OCI-M1 (cell line): Measurements from ENCODE around the gene TSHZ2.
"Not testable (repeated sequence)": the region's sequence is repeated elsewhere in the genome, so short reads cannot be mapped to it uniquely, and the experiment has no call there.

Experiments
- DNase-seq: peaks from one replicate; lab custom pipeline; 2025; lab: John Stamatoyannopoulos, UW

Gene TSHZ2

DNA sequence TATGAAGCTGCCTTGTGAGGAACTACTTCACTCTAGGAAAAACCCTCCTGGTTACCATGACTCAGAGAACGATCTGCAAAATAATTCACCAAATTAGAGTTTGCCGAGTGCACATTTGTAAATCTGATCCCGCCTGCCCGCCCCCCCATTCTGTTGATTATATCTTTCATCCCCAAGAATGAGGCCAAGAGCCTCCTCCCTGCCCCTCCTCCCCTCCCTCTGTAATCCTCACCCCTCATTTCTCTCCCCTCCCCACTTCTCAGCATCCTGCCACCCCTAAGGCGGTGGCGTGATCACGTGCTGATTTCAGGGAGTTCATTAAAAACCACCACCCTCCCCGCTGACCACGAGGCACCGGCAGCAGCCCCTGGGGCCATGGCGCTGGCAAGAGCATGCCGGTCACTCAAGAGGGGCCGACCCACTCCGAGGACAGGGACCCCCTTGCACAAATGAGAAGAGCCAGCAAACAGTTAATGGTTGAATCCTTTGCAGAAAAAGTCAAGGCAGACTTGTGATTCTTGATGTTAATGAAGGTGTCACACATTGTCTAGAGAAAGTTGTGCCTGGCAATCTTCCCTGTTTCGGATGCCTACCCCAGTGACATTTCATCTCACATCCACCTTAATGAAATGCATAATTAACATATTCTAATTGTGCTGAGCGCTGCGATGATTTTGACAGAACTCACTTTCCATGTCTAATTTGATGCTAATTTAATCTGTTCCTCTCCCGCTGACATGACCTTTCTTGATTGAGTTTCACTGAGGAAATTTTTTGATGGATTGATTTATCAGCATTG is 373.6 kb downstream of the TSHZ2 start:
- no peak for DNase-seq

DNA sequence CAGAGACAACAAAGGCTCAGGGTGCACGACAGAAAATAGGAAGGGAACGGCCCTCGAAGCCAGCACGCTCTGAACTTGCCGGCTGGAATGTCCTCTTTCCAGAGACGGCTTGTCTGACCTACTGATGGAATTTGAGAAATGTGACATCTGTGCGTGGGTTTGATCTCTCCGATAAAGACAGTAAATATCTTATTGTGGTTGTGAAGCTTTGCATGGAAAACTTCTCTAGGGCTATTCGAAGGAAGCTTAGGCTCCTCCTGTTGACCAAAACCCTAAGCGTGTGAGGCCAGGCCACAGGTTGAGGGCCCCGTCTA is 374.1 kb downstream of the TSHZ2 start:
- DNase-seq = no peak

DNA sequence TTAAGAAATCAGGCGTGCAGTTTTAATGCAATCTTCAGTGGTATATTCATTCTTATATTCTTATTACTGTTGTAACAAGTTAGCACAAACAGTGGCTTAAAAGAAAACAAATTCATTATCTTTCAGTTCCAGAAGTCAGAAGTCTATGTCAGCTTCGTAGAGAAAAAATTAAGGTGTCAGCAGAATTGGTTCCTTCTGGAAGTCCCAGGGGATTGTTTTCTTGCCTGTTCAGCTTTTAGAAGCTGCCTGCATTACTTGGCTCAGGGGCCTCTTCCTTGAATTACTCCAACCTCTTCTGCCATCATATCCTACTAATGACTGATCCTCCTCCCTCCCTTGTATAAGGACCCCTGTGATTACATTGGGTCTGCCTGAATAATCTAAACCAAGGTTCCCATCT is 377.6 kb downstream of the TSHZ2 start:
- no peak for DNase-seq

DNA sequence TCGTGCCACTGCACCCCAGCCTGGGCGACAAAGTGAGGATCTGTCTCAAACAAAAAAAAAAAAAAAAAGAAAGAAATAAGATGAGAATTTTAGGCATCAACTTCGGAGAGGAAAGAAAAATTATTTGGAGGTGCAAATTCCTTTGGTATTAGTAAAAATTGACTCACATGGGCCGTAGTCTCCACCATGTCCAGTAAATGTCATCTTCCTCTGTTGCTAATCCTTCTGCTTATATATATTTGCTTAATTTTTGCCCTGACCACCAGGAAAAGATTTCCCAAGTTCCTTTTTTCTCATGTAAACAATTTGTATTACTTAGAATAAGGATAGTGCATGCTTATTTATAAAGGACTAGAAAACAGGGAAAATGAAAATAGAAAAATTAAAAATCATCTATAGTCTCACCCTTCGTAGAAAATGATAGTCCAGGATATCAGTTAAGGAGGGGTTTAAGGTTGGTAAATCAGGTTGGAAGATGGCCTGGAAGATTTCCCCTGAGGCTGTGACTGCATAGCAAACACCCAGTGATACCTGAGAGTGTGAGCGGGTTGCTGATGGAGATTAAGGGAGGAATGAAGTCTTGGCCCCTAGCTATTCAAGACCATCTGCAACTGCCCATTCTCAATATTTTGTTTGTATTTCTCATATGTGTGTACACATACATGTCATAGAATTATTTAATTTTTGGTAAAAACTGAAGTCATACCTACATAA is 380.7 kb downstream of the TSHZ2 start:
- no peak for DNase-seq

DNA sequence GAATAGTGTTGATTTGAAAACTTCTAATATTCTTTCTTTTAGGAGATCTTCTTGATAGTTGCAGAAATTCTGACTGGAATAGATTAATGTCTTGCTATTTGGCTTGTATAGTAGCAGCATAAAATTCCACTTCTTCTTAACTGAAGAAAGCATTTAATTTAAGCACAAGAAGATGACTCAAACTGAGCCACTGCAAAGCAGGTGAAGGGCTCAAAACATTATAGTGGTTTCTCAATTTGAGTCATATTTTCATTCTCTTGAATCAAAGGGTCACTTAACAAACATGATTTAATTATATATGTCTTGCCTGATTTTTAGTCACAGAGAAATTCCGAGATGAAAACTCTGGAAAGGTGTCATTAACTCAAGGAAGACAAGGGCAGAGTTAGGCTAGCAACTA is 382.2 kb downstream of the TSHZ2 start:
- no peak for DNase-seq

DNA sequence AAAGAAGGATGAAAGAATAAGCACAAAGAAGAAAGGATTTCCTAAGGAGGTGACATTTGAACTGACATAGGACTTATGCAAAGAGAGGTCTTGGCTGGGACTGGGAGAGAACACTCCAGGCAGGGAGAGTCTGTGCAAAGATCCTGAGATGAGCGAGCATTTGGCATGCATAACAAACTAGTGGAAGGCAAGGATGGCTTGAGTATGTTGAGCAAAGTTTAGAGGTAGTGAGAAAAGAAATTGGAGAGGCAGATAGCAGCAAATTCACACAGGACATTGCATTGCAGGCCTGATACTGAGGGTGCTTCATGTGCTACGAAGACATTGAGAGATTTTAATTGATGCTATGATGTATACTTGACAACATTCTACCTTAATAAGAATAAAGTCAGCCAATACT is 383.6 kb downstream of the TSHZ2 start:
- no peak for DNase-seq

DNA sequence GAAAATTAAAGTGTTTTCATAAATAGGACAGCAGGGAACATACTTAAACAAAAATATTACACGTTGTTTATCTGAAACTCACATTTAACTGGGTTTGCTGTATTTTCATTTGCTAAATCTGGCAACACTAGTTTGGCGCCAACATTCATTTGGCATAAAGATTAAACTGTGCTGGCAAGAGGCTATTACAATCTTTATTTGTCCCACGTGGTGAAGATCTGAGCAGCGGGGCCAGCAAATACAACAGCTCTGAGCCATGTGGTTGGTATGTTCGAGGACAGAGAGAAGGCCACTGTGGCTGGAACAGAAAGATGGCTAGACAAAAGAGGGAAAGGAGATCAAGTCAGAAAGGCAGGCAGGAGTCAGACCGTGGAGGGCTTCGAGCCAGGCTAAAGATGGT is 387.3 kb downstream of the TSHZ2 start:
- no peak for DNase-seq

DNA sequence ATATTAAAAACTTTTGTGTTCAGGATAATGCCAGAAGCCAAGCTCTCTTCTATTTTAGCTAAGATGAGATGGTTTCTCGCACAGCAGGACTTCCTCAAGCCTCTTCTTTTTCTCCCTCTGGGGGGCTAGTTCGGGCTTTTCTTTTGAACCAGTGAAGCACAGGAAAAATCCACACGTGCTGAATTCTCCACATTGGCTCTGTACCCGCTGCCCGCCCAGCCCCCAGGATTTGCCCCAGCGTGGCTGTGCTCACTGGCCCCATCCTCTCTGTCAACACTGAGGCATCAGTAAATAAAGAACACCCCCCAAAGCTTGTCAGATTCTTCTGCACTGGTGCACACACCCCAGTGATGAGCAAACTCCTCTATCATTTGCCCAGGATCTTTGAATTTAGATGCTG is 388.7 kb downstream of the TSHZ2 start:
- no peak for DNase-seq

DNA sequence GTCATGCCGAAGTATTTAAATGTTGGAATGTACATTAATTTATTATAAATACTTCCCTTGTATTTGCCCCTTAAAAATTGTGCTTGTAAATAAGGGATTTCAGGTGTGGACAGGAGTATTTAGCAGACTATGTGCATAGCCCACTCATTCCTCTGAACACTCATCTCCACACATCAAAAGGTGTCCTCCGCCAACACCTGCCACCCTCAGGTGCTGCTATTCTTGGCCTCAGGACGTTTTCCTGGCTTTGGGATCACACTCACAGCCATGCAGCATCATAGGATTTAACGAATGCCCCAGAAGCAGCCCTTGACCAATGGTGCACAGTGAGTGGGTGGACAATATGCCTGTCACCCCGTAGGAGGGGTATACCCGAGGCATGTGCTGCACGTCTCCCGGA is 390.6 kb downstream of the TSHZ2 start:
- DNase-seq = no peak

DNA sequence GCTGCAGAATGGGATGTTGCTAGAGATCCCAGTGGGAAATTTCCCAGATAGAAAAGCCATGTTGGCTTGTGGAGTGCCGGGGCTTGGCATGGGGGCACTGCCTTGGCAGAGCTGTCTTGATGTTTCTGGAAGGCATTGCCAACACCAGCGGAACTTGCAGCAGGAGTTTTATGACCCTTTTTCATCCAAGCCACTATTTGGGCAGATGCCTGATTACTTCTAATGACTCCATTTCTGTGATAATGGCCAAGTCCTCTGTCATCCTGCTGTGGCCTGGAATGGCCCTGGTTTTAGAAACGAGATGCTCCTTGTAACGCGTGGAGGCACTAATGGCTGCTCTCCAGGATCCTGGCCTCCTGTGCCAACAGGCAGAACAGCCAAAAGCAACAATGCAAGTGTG is 392.5 kb downstream of the TSHZ2 start:
- DNase-seq = no peak

DNA sequence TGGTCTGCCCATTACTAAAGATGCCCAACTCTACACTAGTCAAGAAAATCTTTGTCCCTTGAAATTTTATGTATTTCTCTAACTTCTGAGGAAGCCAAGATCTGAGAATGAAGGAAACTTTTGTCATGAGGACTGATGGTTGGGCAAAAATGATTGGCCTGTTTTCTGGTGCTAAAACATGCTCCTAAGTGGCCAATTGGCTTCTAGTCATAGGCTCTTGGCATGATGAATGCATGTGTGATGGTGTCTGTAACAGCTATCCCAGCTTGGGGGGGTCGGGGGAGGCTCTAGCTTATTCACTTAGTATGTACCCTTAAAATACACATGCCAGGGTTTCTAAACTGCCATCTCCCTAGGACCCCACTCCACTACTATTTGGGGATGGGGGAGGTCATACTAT is 392.9 kb downstream of the TSHZ2 start:
- DNase-seq = no peak

DNA sequence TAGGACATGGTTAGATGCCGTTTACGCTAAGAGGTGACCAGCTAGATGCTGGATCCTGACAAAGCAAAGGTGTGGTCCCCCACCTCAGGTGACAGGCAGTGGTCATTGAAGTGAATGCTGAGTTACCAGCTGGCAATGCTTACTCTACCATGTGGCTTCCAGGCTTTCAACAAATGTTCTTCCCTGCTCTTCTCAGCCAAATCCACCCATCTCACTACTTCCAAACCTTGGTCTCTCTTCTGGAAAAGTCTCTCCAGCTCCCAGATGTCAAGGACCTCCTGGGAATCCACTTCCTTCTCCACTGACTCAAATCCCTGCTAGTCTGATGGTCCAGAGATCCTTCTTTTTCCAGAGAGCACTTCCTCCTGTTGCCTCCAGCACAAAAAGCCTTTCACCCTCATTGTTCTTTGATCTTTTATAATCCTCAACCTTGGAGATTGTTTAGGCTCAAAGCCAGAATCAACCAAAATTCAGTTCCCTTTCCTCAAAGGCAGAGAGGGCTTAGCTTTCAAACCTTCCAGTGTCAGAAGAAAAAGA is 393.4 kb downstream of the TSHZ2 start:
- no peak for DNase-seq

DNA sequence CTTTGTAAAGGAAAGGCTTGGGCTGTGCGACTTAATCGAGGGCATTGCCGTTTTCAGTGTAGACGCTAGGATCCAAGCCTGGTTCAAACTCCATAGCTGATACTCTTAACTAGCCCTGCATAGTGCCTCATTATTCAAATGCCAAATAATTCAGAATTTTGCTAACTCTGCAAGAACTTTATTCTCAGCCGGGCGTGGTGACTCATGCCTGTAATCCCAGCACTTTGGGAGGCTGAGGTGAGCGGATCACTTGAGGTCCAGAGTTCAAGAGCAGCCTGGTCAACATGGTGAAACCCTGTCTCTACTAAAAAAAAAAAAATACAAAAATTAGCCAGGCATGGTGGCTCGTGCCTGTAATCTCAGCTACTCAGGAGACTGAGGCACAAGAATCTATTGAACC is 394.8 kb downstream of the TSHZ2 start:
- not testable (repeated sequence) for DNase-seq

DNA sequence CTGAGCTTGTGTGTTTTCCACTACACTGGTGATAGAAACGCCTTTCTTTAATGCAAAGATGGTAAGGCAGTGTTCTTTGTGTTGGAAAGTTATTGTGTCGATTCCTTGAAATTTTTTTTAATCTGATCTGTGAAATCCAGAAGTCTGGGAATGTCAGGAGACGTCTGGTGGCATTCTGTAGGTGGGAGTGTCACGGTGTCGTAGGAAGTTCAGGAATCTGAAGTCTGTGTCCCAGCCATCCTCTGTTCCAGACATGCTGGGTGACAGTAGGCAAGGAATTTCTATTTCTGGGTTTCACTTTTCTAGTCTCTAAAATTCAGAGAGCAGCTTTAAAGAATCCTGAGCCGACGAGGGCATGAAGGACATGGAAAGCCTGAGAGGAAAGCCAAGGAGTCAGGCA is 397.7 kb downstream of the TSHZ2 start:
- no peak for DNase-seq

DNA sequence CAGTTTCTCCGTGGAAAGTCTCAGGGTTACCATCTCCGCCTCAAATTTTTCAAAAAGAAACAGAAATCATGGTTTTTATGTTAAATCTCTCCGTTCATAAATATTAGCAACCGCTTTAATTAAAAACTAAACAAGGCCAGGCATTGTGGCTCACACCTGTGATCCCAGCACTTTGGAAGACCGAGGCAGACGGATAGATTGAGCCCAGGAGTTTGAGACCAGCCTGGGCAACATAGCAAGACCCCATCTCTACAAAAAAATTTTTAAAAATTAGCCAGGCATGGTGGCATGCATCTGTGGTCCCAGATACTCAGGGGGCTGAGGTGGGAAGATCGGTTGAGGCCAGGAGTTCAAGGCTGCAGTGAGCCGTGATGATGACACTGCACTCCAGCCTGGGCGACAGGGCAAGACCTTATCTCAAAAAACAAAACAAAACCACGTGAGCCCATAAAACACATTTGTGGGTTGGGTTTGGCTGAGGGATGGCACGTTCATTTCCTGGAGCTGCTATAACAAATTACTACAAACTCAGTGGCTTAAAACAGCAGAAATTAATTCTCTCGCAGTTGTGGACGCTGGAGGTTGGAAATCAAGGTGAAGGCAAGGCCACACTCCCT is 398.3 kb downstream of the TSHZ2 start:
- peak; percentile 57 for DNase-seq

DNA sequence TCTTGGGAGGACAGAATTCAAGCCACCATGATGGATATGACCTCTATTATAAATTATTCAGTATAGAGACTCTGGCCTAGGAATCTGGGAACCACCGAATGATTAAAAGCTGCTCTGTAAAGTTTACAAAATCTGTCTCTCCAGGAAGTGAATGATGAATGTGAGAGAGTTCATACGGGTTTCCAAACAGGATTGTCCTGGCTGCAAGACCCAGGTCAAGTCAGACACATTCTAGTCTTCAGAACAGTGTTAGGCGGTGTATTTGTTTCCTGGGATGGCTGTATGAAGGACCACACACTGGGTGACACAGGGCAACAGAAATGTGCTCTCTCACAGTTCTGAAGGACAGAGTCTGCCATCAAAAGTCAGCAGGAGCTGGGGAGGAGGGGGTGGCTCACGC is 399.1 kb downstream of the TSHZ2 start:
- no peak for DNase-seq

DNA sequence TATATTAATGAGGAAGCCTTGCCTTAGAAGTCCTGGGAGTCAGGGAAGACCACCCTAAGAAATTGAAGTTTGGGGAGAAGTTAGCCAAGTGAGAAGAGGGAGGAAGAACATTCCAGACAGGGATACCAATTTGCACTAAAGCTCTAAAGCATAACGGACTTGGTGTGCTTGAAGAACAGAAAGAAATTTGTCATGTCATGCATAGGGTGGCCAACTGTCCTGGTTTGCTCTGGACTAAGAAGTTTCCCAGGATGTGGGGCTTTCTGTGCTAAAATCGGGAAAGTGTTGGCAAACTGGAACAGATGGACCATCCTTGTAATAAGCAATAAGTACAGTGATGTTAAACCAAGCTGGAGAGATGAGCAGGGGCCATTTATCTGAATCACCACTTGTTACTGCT is 403.9 kb downstream of the TSHZ2 start:
- DNase-seq = no peak

DNA sequence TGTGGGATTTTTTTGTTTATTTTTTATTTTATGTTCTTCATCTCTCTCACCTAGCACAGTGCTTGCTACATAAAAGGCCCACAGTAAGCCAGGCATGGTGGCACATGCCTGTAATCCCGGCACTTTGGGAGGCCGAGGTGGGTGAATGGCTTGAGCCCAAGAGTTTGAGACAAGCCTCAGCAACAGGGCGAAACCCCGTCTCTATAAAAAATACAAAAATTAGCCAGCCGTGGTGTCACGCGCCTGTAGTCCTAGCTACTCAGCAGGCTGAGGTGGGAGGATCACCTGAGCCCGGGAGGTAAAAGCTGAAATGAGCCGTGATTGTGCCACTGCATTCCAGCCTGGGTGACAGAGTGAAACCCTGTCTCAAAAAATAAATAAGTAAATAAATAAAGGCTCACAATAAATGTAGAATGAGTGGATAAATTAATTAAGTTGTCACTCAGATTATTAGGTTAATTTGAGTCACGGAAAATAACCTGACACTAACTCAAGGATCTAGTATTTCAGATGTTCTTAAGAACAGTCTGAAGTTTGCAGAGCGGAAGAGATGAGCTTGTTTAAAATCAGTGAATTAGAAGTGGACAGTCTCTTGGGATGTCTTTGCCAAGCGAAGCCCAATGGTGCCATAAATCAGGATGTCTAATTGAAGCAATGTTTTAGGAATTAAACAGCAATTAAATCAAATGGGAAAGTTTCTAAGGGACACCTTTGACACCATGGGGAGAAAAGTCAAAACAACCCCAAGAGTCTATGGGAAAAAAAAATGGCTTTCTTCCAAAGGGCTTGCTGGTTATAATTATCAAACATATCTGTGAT is 407.1 kb downstream of the TSHZ2 start:
- DNase-seq = no peak

DNA sequence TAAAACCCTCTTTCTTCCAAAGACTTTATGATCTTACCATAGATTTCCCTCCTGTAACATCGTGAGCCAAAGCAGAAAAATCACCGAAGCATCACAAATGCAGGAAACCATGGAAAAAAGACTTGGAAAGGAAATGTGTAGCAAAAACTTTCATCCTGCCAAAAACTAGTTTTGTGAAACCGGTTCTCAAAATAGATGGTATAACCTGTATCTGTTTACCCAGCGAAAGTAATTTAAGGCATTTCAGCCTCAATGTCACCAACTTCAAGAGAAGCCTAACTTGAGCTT is 407.6 kb downstream of the TSHZ2 start:
- DNase-seq = no peak

DNA sequence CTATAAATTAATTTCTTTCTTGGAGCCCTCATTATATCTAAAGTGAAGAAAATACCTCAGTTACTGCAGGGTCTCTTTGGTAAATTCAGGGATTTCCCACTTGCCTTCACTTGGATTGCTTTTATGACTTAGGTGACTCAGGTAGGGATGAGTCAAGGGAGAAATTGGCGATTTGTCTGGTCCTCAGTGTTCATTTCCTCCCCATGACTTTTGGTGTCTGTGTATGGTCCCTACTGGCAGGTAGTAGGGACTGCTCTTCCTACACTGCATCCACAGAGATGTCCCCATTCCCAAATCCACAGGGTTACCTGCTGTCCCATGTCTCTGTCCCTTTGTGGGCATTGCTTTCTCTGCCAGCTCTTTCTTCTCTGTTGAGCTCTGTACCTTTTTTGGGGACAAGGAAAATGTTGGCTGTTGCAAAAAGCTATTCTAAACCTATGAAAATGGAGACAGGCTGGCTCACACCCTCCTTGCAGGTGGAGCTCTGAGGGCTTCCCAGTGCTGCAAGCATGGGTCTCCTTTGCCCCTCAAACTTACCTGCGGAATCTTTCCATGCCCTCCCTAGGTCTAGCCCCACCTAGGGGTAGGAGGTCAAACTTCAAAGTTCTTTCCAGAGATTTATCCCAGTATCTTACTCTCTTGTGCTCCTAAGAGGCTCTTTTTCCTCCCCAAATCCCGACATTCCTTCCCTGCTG is 409.6 kb downstream of the TSHZ2 start:
- DNase-seq = no peak

DNA sequence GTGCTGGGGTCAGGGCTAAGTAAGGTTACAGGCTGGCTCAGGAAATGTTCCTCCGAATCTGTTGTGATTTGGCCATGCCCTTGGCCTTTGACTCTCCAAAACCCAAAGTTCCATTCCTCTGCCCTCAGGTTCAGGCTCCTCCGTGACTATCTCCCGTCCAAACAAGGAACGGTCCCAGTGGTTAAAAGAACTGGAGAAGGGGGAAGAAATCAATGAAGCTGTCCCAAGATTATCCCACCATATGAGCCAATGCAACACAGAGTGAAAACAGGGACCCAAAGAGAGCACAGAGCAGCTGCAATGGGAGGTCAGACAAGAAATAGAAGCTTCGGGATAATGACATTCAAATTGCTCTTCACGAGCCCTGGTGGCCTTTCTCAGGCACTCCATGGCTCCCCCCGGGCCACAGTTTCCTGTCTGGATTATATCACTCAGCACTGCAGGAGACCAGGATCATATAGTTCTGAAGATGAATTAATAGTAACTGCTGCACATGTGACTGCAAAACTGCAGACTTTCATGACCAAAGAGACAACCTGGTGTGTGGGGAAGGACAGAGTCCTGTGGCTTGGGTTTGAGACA is 410.2 kb downstream of the TSHZ2 start:
- no peak for DNase-seq

DNA sequence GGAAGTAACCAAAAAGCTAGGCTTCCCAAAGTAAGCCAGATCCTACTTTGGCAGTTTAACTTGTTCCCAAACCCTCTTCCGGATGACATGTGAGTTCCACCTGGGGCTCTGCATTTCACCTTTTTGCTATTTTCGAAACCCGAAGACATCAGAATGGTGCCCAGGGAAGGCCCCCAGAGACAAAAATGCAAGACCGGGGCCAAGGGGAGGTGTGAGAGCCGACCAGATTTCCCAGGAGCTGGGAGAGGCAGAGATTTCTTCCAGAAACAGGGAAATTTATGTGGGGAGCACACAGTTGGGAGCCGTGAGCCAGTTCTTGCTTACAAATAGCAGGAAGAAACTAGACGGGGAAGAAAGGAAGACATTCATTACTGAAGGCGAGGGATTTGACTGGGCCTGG is 411.8 kb downstream of the TSHZ2 start:
- no peak for DNase-seq
